Measurements from ENCODE around the gene MCC.

The MCC gene

DNA sequence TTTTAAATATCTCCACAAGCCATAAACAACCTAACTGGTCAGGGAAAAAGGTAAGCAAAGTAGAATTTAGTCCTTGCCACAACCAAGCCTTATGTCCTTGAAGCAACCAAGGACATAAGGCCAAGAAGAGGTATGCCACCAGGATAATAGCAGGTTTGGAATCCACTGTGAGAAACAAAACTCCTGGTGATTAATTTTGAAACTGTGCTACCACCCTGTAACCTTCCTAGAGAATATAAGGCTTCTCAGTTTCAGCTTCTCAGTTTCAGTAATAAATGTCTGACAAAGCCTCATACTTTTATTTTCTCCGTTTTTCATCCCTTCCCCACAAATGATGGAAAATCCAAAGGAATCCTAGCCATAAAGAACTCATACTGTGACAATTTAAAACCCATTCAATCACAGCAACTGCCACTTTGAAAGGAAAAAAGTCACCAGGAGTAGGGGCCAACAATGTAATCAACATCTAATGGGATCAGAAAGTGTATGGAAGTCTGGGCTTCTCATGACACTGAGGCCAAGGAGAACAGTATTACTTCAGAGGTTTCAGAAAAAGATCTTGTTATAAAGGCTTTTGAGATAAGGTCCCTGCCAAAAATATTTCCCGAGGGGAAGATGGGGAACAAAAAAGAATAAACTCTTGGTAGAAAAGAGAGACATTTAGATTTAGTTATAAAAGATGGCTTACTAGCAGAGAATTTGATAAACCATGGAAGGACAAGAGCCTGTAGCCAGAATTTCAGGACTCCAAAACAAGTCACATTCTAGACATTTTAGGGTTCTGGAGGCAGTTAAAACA, 242.6 kb downstream of the MCC start:
- DNase-seq (ENCODE audit: low read depth): no peak

DNA sequence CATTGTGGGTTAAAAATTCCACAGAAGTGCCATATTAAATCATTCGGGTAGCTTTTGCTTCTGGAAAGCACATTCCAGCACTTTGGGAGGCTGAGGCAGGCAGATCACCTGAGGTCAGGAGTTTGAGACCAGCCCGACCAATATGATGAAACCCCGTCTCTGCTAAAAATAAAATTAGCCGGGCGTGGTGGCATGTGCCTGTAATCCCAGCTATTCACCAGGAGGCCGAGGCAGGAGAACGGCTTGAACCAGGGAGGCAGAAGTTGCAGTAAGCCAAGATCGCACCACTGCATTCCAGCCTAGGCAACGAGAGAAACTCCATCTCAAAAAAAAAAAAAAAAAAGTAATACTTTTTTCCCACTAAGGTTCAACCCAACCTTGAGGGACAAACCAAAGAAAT, 243.3 kb downstream of the MCC start:
- DNase-seq (ENCODE audit: low read depth): no peak

DNA sequence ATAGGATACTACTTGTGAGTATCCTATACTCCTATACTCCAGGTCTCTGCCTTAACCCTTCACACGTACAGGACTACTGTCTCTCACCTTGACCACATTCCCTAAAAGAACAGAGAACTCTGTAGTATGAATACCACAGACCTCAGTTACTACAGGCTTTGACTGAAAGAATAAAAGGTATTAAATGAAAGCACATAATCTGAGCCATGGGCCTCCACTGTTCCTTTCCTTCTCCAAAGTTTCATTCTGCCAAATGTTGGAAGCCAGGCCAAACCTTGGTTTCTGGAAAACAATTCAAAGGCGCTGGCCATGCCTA, 244.9 kb downstream of the MCC start:
- no peak for DNase-seq (ENCODE audit: low read depth)

DNA sequence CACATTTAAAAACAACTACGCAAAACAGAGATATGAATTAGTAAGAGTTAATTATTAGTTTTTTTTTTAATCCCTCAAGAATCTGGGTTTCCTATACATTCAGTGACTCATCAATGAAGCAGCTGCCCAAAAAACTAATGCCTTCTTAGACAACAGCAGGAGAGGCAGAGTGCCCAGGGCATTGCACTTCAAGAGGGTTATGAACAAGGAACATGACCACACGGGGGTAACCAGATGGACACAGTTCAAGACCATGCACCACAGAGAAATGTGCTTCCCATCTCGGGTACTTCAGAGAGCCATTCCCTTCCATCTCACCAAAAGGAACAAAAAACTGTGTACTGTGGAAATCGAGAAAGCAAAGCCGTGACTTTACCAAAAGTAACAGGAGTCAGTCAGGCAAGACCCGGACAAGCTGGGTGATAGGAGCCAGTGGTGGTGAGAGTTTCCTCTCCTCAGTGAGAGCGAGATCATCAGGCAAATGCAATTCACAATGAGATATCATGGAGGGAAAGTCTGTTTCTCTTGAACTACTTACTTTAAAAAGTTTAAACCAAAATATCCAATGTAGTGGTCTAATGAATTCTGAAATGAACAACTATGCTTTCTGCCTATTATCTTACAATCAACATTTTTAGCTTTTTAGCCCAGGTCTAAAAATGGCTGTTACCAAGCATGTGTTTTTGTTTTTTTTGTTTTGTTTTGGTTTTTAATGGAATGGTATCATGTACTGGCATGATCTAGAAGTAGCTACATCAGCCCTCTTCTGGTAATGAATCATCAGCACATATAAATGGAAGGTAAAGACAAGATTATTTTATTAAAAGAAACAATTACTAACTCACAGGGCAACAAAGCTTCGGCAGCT, 245.5 kb downstream of the MCC start:
- DNase-seq (ENCODE audit: low read depth): no peak

DNA sequence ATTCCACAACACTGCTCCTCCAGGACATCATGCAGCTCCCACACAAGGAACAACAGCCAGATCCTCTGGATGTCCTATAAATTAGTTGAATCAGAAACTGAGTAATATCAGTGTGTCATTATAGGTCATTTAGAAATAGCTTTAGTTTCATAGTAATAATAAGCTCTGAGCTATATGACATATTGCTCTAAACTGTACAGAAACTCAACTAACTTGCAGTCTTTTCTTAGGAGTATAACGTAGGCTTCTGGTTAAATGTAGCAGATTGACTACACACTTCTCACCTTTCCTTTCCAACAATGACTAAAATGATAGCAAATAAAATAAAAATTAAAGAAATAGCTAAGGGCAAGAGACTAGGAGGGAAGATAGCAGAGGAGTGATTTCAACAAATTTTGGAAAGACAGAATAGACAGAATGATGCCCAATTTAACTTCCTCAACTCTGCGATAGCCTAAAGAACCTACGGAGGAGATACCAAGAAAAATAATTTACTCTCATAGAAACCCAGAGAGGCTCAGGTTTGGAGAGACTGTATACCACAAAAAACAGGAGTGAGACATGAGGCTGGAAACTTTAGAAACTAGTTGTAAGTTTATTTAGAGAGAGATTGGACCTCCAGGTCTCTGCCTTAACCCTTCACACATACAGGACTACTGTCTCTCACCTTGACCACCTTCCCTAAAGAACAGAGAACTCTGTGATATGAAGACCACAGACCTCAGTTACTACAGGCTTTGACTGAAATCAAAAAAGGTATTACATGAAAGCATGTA, 247.1 kb downstream of the MCC start:
- no peak for DNase-seq (ENCODE audit: low read depth)

DNA sequence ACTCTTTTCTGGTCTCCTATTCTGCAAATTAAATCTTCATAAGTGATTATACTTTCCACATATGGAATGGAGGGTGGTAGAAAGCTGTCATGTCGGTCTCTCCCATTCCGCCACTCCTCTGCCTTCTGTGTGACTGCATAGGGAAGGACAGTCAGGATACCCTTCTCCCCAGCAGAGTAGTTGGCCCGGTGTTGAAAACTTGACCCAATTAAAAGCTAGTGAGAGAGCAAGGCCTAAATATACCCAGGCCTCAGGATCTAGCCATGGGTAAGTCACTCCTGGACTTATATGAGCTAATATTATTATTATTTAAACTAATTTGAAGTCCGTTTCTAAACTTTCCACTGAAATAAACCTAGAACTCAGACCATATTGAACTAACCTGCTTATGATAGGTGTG, 248.2 kb downstream of the MCC start:
- DNase-seq (ENCODE audit: low read depth): no peak

DNA sequence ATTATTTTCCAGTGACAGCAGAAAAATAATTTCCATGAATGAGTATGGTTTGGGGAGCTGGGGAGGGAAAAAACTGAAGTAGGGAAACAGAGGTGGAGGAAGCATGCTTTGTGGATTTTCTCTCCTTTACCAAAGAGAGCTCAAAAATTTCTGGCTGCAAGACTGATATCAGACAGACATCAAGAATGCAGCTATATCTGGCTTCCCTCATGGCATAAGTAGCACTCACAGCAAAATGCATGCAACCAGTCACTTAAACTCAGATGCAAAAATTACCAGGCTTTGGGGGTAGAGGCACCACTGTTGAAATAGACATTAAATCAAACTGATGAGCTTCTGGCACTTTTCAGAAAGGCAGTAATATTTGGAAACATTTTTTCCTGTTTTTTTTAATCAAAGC, 250.4 kb downstream of the MCC start:
- no peak for DNase-seq (ENCODE audit: low read depth)

DNA sequence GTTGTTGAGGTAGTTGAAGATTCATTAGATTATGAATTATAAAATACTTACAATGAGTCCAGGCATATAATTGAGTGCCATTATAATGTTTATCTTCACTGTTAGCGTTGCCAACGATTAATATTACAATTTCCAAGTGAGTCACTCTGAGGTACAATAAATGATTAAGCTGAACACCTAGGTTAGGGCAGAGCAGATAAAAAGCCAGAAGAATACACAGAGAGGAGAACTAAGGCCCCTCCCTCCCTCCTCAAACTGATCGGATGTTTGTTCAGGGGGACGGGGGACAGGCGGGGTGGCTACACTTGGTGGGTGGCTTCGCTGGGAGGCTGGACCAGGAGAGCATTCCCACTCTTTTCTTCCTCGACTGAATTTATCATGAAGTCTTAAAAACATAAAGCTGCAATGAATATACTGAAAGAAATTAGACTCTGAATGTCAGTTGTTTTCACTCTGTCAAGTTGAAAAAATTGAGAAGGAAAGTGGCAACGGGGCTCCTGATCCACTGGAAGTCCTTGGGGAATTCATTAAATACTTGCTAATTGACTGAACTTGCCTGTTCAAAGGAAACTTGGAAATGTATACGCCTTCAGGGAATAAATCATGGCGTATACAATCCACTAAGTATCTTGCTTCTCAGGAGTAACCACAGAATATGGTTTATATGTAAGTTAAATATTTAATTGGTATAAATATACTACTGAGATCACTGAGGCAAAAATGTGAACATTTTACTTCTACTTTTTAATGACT, 251.5 kb downstream of the MCC start:
- no peak for DNase-seq (ENCODE audit: low read depth)

DNA sequence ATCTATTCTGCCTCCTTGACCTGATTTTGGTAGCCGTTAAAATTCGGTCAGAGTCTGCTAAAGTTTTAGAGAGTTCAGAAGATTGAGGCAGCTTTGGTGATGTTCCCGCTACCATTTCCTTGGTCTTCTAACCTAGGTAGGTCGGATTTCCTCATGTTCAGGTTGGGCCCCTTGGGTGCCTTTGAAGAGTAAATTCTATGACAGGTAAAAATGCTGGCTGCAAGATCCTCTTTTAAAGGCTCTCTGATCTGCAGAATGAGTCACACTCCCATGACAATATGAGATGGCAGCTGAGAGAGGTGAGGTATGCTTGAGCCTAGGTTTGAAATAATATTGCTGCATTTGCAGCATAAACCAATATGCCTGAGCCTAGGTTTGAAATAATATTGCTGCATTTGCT, 252.4 kb downstream of the MCC start:
- no peak for DNase-seq (ENCODE audit: low read depth)

DNA sequence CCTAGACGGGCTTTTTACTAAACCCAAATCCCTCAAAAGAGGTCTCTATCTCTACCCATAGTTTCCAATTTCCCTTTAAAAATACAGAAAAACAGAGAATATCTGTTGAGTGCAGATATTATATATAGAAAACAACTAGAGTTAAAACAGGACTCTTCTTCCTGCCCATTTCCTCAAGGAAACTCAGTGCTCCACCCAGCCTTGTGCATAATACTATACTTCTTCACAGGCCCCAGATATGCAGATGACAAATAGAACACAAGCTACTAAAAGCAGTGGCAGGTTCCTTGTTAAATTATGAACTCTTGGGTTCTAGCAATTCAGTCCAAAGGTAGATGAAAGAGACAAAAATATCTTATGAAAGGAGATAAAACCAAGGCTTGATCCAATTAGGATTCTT, 253.7 kb downstream of the MCC start:
- no peak for DNase-seq (ENCODE audit: low read depth)

DNA sequence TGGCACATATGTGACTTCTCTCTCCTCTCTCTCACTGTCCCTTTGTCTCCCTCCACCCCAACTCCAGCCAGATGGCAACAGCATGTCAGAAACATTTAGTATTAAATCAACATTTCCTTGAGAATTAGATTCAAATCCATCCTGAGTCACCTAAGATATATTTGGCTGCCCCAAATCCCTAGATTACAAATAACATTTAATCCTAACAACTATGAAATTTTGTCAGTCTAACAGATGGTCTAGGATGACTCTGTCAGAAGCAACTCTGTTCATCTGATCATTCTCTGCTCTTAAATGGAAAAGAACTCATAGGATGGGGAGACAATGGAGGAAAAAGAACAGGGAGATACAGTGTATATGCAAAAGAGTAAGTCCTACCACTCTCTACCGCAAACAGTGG, 254.6 kb downstream of the MCC start:
- DNase-seq (ENCODE audit: low read depth): no peak

DNA sequence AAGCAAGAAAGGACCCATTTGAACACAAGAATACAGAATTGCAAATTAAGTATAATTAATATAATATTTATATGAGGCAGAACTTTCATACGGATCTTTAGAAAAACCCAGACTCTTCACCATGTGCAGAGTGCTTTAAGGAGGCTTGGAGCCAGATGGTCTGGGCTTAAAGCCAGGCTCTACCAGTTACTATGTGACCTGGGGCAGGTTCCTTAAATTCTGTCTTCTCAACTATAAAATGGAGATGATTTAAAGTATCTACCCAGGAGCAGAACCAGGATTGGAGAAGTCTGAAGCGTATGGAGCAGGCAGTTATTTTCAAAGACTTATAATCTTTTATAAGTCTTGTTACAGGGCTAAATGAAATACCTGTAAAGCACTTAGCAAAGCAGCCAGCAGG, 255.6 kb downstream of the MCC start:
- DNase-seq (ENCODE audit: low read depth): no peak

DNA sequence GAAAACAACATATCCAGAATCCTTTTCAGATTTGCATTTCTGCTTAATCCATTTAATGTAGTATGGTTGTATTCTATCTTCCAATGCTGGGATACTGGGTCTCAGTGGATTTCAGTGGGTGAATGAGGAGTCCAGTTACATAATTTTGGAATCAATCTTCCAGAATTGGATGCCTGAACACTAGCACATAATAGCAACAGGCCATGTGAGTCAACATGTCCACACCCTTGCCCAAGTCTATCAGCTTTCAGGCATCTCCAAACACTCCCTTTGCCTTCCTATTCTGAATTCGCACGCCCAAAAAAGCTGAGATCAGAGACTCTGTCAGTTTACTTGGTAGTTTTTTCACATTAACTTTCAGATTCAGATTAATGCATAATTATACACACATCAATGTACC, 256.0 kb downstream of the MCC start:
- no peak for DNase-seq (ENCODE audit: low read depth)

DNA sequence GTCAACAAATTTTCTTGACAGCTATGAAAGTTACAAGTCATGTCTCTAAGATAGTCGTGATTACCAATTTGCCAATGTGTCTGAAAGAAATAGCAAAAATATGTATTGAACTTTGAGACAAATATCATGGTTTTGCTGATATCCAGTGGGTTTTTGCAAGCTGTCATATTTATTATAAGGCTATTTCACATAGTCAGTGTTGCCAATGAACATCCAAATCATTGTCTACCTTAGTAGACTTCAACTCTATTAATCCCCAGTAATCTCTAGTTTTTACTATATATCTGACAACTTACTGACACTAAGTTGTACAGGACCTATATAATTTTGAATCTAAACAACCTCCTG, 256.6 kb downstream of the MCC start:
- DNase-seq (ENCODE audit: low read depth): no peak

DNA sequence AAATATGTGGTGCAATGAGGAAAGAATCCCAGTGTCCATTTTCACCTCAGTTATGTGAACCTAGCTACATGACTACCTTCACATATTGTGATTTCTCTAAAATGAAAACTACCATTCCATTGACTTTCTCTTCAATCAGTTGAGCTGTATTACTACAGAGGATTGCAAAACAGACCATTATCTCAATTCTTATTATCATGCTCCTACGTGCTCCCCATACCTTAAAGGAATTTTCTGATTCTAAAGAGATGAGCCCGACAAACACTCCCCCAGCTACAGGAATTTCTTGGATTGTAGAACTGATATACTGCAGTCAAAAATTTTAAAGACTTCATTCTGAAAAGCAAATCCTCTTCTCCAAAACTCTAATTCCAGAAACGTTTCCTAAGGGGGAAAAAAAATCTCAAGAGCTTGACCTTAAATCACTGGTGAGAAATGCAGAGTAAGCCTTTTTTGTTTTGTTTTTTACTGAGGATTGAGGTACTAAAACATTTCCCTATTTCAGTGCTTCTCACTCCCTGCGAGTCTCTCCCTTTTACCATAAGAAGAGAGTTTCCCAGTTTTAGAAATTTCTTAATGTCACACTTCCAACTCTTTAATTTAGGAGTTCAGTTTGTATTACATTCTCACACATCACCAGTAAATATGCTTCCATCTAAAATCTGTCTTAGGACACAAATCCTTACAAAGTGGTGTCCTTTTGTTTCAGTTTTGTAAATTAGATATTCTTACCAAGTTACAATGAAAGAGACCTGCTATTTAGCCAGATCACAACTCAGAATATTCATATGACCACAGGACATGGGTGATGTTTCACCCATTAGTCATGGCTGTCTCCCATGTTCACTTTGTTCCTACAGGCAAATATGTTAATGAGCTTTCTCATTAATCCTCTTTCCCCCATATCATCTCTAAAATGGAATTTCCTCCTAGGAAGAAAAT, 257.3 kb downstream of the MCC start:
- no peak for DNase-seq (ENCODE audit: low read depth)

DNA sequence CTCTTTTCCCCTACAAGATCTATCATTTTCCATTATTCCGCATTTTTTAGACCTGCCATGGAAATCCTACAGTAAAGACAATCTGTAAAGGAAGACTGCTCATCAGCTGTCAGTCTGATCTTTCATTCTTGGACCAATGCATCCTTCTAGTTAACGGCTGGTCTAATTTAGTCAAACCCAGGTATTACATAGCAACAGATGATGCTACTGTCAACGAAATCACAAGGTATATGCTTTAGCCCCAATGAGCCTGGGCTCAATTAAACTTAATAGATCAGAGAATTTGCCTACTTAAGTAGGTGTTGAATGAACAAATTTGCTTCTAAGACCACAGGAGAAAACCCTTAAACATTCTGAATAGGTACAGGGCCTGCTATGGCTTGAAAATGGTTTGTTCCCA, 260.5 kb downstream of the MCC start:
- no peak for DNase-seq (ENCODE audit: low read depth)

DNA sequence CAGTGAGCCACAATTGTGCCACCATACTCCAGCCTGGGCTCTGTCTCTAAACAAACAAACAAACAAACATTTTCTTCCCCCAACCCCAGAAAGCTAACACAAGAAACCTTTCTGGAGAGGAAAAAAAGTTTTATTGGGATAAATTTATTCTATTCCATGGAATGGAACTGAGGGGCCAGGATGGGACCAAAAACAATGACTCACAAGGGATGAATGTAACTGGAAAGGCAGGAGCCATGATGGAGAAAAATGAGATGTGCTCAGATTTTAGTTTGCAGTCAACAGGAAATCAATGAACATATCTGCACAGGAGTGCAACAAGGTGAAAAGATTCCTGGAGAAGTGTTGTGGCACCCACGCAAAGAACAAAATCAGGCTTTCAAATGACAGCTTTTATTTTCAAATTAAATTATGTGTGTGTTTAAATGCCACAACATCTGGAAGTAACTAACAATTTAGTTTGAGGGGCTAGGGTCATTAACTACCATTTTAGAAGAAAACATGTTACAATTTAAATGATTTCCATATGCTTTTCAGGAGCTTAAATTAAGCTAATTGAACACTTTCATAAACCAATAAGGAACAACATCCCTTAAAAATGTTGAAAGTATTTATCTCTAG, 262.0 kb downstream of the MCC start:
- DNase-seq (ENCODE audit: low read depth): no peak

DNA sequence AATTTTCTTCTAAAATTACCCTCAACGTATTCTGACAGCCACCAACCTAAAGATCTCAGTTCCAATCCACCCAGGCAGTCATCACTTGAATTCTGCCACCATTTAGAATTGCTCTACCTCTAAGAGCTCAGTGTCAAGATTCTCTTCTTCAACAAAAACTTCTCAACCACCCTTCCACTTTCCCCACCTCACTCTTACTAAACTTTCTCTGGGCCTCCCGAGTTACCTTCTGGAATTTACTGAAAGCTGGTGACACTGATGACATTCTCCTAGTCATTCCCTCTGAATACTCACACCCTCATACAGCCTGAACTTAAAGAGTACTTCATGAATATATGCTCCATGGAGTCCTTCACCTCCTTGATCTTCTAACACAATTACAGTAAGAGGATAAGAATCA, 263.0 kb downstream of the MCC start:
- no peak for DNase-seq (ENCODE audit: low read depth)

DNA sequence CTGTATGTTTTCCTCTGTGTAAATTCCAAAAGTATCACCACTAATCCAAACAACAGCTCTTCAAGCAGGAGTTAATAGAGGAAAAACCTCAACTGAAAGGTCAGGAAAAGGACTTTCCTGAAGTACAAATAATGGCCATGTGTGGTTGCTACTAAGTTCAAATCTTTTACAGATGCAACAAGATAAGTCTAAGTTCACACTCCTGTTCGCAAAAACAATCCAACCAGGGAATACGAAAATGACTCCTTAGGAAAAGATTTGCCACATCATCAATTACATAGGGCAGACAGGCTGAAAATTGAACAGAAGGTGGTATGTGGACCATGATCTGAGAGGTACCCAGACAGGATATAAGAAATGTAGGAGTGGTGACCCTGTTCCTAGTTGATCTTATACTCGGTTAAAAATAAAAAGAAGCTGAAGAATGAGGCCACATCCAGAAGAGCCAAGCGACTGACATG, 263.6 kb downstream of the MCC start:
- DNase-seq (ENCODE audit: low read depth): no peak

DNA sequence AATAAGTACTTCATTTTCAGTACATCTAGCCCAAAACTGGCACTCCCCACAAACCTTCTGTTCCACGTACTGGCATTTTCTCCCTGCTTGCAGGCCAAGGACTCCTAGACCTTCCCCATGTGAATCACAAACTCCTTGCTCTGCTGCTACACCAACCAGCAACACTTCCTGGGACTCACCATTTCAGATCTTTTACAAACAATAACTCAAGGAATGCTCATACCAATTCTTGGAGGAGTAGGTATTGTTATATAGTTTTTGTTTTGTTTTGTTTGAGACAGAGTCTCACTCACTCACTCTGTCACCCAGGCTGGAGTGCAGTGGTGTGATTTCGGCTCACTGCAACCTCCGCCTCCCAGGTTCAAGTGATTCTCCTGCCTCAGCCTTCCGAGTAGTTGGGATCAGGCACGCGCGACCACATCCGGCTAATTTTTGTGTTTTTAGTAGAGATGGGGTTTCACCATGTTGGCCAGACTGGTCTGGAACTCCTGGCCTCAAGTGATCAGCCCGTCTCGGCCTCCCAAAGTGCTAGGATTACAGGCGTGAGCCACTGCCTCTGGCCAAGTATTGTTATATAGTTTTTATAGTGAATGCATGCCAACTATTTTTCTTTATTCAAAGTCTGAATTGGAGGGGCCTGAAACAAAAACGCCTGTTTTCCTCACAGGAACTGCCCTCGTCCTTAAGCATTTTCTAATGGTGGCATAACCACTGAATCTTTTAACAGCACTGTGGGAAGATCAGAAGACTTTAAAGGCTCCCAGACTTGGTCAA, 264.2 kb downstream of the MCC start:
- no peak for DNase-seq (ENCODE audit: low read depth)
